ENCODE results near the gene PLEKHD1. TPM values are rescaled to one million over a fixed set of nuclear protein-coding genes. Genes with fewer than 3 reads are reported as not detected.

Gene PLEKHD1
- total RNA-seq, 1 experiment from 2014 or later: 1.0 TPM

DNA sequence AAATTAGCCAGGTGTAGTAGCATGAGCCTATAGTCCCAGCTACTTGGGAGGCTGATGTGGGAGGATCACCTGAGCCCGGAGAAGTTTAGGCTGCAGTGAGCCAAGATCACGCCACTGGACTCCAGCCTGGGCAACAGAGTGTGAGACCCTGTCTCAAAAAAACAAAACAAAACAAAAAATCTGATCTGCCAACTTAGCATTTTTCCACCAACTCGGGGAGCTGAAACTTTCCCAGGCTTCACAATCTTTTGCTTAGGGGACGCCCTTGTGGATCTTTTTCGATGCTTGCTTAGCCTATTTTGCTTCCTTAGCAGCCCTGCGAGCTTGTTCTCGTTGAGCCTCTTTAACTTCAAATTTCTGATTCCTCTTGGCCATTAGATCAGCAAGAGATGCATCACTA is 76.3 kb downstream of the PLEKHD1 start:
- H3K27ac Mint-ChIP-seq: no peak overlapping the region
- no peaks in the 10 kb centered on the region; the same call in 1 of the 2 replicates for H3K27me3 Mint-ChIP-seq (ENCODE audit: low read depth)
- no peak for ATAC-seq
- POLR2A ChIA-PET: no interaction called here
- H3K36me3 Mint-ChIP-seq: no peaks in the 10 kb centered on the region
- CTCF ChIA-PET: interaction anchor here (1.3 to 6.6 kb wide), 7 partner anchors 10 to 166 kb away, joined by 3 to 45 read pairs (median 10); partner anchors contain the start of gene CCDC177
- no peak for TF ChIP-seq TCF7 (CRISPR knock-in tag; IDR thresholded peaks at IDR 0.05; ENCODE audit: low read depth)
- TF ChIP-seq ZNF121 (CRISPR knock-in tag; IDR thresholded peaks at IDR 0.05): no peak
- TF ChIP-seq, protein P1, sequence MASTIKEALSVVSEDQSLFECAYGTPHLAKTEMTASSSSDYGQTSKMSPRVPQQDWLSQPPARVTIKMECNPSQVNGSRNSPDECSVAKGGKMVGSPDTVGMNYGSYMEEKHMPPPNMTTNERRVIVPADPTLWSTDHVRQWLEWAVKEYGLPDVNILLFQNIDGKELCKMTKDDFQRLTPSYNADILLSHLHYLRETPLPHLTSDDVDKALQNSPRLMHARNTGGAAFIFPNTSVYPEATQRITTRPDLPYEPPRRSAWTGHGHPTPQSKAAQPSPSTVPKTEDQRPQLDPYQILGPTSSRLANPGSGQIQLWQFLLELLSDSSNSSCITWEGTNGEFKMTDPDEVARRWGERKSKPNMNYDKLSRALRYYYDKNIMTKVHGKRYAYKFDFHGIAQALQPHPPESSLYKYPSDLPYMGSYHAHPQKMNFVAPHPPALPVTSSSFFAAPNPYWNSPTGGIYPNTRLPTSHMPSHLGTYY (CRISPR knock-in tag; IDR thresholded peaks at IDR 0.05): no peak
- TF ChIP-seq, protein P2, sequence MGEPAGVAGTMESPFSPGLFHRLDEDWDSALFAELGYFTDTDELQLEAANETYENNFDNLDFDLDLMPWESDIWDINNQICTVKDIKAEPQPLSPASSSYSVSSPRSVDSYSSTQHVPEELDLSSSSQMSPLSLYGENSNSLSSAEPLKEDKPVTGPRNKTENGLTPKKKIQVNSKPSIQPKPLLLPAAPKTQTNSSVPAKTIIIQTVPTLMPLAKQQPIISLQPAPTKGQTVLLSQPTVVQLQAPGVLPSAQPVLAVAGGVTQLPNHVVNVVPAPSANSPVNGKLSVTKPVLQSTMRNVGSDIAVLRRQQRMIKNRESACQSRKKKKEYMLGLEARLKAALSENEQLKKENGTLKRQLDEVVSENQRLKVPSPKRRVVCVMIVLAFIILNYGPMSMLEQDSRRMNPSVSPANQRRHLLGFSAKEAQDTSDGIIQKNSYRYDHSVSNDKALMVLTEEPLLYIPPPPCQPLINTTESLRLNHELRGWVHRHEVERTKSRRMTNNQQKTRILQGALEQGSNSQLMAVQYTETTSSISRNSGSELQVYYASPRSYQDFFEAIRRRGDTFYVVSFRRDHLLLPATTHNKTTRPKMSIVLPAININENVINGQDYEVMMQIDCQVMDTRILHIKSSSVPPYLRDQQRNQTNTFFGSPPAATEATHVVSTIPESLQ (CRISPR knock-in tag; IDR thresholded peaks at IDR 0.05): no peak
- TF ChIP-seq MYBL2 (CRISPR knock-in tag; IDR thresholded peaks at IDR 0.05): no peak
- TF ChIP-seq NR3C1 (CRISPR knock-in tag; conservative IDR thresholded peaks at IDR 0.05; ENCODE audit: low read depth): no peak
- no peak for TF ChIP-seq JAZF1 (CRISPR knock-in tag; IDR thresholded peaks at IDR 0.05)
- TF ChIP-seq NR2C2 (CRISPR knock-in tag; IDR thresholded peaks at IDR 0.05): no peak
- no peak for TF ChIP-seq ESRRA (CRISPR knock-in tag; IDR thresholded peaks at IDR 0.05; ENCODE audit: borderline replicate concordance)
- no peak for TF ChIP-seq FOXJ3 (CRISPR knock-in tag; IDR thresholded peaks at IDR 0.05; ENCODE audit: borderline replicate concordance)
- TF ChIP-seq ZNF423 (CRISPR knock-in tag; IDR thresholded peaks at IDR 0.05): no peak
- TF ChIP-seq, protein P3, sequence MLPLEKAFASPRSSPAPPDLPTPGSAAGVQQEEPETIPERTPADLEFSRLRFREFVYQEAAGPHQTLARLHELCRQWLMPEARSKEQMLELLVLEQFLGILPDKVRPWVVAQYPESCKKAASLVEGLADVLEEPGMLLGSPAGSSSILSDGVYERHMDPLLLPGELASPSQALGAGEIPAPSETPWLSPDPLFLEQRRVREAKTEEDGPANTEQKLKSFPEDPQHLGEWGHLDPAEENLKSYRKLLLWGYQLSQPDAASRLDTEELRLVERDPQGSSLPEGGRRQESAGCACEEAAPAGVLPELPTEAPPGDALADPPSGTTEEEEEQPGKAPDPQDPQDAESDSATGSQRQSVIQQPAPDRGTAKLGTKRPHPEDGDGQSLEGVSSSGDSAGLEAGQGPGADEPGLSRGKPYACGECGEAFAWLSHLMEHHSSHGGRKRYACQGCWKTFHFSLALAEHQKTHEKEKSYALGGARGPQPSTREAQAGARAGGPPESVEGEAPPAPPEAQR (CRISPR knock-in tag; IDR thresholded peaks at IDR 0.05): no peak
- TF ChIP-seq, protein P4, sequence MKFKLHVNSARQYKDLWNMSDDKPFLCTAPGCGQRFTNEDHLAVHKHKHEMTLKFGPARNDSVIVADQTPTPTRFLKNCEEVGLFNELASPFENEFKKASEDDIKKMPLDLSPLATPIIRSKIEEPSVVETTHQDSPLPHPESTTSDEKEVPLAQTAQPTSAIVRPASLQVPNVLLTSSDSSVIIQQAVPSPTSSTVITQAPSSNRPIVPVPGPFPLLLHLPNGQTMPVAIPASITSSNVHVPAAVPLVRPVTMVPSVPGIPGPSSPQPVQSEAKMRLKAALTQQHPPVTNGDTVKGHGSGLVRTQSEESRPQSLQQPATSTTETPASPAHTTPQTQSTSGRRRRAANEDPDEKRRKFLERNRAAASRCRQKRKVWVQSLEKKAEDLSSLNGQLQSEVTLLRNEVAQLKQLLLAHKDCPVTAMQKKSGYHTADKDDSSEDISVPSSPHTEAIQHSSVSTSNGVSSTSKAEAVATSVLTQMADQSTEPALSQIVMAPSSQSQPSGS (CRISPR knock-in tag; IDR thresholded peaks at IDR 0.05; ENCODE audit: borderline replicate concordance, low read depth): no peak
- TF ChIP-seq, protein P5, sequence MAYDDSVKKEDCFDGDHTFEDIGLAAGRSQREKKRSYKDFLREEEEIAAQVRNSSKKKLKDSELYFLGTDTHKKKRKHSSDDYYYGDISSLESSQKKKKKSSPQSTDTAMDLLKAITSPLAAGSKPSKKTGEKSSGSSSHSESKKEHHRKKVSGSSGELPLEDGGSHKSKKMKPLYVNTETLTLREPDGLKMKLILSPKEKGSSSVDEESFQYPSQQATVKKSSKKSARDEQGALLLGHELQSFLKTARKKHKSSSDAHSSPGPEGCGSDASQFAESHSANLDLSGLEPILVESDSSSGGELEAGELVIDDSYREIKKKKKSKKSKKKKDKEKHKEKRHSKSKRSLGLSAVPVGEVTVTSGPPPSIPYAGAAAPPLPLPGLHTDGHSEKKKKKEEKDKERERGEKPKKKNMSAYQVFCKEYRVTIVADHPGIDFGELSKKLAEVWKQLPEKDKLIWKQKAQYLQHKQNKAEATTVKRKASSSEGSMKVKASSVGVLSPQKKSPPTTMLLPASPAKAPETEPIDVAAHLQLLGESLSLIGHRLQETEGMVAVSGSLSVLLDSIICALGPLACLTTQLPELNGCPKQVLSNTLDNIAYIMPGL (CRISPR knock-in tag; IDR thresholded peaks at IDR 0.05): no peak
- TF ChIP-seq EMX1 (CRISPR knock-in tag; IDR thresholded peaks at IDR 0.05): no peak
- TF ChIP-seq, protein P6, sequence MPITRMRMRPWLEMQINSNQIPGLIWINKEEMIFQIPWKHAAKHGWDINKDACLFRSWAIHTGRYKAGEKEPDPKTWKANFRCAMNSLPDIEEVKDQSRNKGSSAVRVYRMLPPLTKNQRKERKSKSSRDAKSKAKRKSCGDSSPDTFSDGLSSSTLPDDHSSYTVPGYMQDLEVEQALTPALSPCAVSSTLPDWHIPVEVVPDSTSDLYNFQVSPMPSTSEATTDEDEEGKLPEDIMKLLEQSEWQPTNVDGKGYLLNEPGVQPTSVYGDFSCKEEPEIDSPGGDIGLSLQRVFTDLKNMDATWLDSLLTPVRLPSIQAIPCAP (CRISPR knock-in tag; IDR thresholded peaks at IDR 0.05): no peak
- TF ChIP-seq SMAD4 (CRISPR knock-in tag; IDR thresholded peaks at IDR 0.05): no peak
- no peak for TF ChIP-seq GRHL2 (CRISPR knock-in tag; IDR thresholded peaks at IDR 0.05; ENCODE audit: insufficient replicate concordance, severe bottlenecking)
- TF ChIP-seq, protein P7, sequence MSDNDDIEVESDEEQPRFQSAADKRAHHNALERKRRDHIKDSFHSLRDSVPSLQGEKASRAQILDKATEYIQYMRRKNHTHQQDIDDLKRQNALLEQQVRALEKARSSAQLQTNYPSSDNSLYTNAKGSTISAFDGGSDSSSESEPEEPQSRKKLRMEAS (CRISPR knock-in tag; IDR thresholded peaks at IDR 0.05): no peak
- TF ChIP-seq, protein P8, sequence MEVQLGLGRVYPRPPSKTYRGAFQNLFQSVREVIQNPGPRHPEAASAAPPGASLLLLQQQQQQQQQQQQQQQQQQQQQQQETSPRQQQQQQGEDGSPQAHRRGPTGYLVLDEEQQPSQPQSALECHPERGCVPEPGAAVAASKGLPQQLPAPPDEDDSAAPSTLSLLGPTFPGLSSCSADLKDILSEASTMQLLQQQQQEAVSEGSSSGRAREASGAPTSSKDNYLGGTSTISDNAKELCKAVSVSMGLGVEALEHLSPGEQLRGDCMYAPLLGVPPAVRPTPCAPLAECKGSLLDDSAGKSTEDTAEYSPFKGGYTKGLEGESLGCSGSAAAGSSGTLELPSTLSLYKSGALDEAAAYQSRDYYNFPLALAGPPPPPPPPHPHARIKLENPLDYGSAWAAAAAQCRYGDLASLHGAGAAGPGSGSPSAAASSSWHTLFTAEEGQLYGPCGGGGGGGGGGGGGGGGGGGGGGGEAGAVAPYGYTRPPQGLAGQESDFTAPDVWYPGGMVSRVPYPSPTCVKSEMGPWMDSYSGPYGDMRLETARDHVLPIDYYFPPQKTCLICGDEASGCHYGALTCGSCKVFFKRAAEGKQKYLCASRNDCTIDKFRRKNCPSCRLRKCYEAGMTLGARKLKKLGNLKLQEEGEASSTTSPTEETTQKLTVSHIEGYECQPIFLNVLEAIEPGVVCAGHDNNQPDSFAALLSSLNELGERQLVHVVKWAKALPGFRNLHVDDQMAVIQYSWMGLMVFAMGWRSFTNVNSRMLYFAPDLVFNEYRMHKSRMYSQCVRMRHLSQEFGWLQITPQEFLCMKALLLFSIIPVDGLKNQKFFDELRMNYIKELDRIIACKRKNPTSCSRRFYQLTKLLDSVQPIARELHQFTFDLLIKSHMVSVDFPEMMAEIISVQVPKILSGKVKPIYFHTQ (CRISPR knock-in tag; IDR thresholded peaks at IDR 0.05): no peak
- DNase-seq (ENCODE audit: low spot score): no peak
- no peaks in the 10 kb centered on the region for H3K9me3 Mint-ChIP-seq
- H3K4me1 Mint-ChIP-seq: peaks cover 30% of the 10 kb centered on the region
- no peak overlapping the region for H3K4me3 Mint-ChIP-seq
